HG03066 (cell line): ENCODE data around the gene APMAP.

Experiments used
- ATAC-seq: cut with Tn5 transposase; IDR thresholded peaks from one replicate; pipeline ENCODE4 v1.9.1; 2021; ENCODE audit warnings: low read depth; ENCODE audit not compliant: unreplicated experiment

APMAP gene

GRCh38 chr20:24915892-24916291 is 76.7 kb downstream of the APMAP start:
- no peak for ATAC-seq

GRCh38 chr20:24915440-24915839 is 77.1 kb downstream of the APMAP start:
- no peak for ATAC-seq

GRCh38 chr20:24914388-24915241 is 77.9 kb downstream of the APMAP start:
- no peak for ATAC-seq

GRCh38 chr20:24913076-24913628 is 79.4 kb downstream of the APMAP start:
- no peak for ATAC-seq
